SW 1271 (cell line): ENCODE measurements around the gene ANKRD22.

Source experiments
- DNase-seq, 2 experiments: peaks; one replicate each; lab custom pipeline; 2025; lab: John Stamatoyannopoulos, UW

Gene ANKRD22

DNA sequence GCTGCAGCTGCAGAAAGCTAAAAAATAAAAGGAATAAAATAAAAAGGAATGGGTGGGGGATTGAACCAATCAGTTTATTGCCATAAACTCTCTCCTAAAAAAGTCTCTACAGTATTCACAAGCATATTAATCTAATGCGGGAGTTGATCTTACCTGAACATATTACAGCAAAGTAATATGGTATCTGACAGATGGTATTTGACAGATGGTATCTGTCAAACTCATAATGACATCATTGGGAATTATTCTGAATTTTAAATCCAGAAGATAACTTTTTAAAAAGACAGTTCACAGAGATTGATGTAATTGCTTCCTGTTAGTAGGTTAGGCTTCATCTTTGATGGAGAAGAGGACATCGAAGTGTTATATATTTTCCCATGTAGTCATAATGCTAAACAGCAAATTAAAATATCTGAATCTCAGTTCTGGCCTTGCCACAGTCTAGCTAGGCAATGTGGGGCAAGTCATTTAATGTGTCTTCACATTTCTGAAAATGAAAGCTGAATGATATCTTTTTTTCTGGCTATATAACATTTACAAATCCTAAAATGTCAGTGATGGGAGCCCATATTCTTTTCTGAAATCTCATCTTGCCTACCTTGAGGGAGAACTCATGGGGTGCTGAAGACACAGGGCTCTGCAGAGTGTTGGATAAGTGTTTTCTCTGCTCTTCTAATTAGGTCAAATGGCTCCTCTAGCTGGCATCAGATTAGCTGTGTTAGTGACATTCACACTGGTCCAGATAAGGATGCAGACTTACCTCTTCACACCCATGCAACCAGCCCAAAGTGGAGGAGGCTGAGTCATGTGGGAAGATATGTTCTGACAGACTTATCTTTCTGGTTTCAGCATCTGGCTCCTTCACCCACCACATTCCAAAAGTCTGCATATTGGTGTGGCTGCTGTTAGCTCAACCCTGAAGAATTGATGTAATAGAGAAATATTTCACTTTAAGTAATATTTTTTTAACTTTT lies 51.2 kb downstream of the ANKRD22 start:
- DNase-seq: no peak

DNA sequence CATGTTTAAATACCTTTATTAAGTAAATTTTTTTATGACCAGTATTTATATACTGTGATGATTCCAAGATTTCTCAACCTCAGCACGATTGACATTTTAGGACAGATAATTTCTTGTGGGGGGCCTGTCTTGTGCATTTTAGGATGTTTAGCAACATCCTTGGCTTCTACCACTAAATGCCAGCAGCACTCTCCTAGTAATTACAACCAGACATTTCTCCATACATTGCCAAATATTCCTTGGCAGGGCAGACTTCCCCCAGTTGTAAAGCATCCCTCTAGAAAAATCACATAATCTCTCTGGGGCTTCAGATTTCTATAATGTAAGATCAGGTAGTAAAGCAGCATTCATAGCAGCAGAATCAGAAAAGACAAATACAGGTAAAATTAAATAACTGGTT lies 56.9 kb downstream of the ANKRD22 start:
- DNase-seq: no peak

DNA sequence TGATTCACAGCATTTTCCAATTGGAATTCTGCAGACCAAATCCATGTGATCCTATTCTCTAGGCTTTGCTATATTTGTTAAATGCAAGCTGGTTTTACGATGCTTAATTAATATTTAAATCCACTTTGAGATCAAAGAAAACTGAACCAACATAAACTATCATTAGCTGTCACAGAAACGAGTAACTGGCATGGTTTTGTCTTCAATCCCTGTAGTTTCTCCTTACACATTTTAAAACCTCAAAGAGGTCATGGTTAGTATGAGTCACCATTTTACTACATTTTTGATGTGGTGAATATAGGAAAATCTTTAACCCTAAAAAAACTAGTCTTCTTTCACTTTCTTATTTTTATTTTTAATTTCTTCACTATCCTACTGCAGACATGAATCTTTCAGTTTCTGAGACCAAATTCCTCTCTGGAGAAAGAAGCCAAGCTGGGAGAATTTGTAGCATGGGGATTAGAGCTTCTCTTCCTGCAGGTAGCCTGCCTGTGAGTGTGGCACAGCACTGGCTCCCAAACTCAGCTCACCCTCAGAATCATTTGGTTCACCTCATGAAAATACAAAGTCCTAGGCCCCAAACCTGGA lies 57.8 kb downstream of the ANKRD22 start:
- no peak for DNase-seq

DNA sequence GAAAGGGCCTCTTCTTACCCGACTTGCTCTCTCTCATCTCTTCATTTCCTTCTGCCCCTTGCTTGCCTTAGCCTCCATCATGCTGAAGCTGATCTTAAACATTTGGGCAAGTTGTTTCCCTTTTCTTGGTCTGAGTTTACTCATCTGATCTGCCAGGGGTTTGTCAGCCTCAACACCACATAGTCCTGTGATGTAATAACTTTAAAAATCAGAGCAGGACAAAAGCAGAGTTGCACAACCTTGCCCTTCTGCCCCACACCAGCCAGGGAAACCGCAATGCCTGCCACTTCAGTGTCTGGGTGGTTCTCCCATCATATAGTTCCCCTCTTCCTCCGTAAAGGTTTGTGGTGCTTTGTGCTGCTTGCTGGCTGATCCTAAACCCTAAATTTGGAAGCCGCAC lies 59.0 kb downstream of the ANKRD22 start:
- no peak for DNase-seq

DNA sequence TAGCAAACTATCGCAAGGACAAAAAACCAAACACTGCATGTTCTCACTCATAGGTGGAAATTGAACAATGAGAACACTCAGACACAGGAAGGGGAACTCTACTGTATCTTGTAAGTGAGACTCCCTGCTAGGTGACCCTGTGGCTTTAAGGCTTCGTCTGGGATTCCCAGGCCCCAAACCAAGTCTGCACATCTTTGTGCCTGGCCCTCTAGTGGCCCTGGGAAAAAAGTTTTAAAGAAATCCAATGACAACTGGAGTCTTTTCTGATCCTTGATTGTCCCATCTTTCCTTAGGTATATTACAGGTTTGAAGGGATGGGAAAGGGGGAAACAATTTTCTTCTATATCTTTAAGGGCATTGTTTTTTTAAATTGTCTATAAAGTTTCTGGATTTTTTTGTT lies 59.7 kb downstream of the ANKRD22 start:
- peak in 1 of 2 experiments; percentile 16 for DNase-seq

DNA sequence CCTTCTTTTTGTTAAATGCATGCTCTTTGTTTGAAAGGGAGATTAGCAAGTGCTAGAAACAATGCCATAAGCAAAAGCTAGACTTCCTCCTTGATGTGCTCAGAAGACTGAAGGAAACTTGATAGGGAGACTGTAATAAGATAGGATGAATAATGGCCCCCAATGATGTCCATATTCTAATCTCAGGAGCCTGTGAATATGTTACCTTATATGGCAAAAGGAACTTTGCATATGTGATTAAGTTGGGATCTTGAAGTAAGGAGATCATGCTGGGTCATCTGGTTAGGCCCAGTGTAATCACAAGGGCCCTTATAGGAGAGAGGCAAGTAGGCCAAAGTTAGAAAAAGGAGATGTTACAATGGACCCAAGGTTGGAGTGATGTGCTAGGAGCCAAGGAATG lies 62.7 kb downstream of the ANKRD22 start:
- DNase-seq: no peak

DNA sequence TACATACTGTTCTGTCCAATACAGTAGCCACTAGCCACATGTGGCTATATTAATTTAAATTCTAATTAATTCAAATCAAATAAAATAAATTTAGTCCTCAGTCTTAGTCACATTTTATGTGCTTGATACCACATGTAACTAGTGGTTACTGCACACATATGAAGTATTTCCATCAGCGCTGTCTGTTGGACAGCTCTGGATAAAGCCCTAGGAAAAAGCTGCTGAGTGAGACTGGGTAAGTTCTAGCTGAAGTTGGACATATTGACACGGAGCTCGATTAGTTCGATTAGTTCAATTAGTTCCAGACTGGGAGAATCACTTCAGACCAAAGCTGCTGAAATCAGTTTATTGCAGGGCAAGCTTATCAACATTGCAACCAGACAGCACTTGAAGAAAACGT lies 64.2 kb downstream of the ANKRD22 start:
- DNase-seq: no peak

DNA sequence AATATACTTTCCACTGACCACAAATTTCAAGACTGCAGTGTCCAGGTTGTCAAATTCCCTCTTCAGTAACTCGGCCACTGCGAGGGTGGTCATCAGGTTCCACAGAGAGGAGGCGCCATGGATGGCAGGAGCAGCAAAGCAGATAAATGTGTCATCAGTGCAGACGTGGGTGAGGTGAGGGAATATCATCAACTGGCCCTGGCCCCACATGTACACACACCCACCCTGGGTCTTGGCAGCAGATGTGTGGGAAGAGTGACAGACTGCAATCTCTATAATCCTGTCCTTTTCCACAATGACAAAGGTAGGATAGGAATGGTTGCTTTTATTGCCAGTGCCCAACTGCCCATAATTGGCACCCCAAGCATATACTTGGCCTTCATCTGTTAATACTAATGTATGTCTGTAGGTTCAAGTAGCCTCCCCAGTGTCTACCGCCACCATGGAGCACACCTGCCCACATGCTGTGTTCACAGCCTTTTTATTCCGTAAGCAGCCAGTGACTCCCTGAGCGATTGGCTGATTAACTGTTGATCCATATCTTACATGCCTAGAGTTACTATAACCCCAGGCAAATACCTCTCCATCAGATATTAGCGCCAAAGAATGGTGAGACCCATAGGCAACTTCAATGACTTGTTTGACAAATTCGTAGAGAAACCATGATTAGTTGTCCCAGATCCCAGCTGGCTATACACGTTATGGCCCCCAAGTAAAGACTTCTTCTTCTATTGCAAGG lies 65.4 kb downstream of the ANKRD22 start:
- DNase-seq: no peak

DNA sequence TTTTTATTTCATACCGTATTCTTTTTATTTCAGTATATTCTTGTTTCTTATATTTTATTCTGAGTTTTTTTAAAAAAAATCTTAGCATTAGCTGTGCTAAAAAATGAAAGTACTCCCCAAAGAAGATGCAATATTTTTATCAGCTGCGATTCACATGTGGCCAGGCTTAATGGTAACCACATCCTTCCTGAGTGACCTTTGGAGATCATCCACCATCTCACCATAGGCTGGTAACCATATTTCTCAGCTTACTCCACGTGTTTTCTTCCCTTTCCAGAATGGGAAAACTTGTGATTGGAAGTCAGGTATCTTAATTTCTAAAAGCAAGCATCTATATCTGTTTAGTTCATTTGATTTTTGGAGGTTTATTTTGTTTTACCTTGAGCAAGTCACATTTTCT lies 67.9 kb downstream of the ANKRD22 start:
- no peak for DNase-seq

DNA sequence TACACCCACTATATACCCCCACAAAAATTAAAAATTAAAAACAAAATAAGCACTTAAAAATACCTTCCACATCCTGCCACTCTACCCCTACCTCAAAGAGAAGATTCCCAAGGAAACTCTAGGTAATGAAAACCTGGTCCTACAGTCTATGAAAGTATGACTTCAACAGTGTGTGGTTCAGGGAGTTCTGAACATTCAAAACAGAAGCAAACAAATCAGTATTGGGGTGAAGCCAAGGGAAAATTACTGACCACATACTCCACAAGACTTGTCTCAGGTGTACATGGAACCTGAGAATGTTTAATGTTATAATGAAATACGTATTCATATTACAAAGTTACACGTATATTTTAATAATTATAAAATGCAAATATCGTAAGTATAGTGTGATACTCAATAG lies 69.4 kb downstream of the ANKRD22 start:
- DNase-seq: no peak

DNA sequence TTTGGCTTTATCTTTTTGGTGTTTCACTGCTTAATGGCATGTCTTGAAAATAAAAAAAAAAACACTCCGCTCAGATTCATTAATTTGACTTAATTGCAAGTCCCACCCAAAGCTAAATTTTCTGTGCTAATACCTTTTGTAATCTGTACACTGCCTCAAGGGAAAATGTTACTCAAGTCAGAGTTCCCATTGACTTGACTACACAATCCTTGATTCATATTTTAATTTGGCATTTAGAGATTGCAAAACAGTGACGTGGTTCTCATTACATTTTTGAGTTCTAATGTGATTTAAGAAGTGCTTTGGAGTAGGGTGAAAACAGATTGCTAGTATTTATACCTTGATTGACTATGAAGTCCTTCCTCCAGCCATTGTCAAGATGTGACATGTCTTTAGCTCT lies 70.4 kb downstream of the ANKRD22 start:
- DNase-seq: no peak
